SK-N-MC (cell line): ENCODE results near the gene PPP1CC.

Experiments used
- DNase-seq: peaks from one replicate; pipeline ENCODE4 v3.0.0-alpha.2; 2011; ENCODE audit warnings: low read depth, low spot score
- H3K27ac ChIP-seq: fragments of 200-600 bp; sonication (generic); 2 replicates; pipeline ENCODE4 v1.5.1; 2016; ENCODE audit warnings: mixed run types
- H3K36me3 ChIP-seq: fragments of 200-600 bp; sonication (generic); 2 replicates; pipeline ENCODE4 v1.6.1; 2017; ENCODE audit warnings: antibody characterized with exemption, low read length, mixed read lengths; ENCODE audit not compliant: insufficient read depth
- H3K4me3 ChIP-seq: fragments of 200-600 bp; sonication (generic); 2 replicates; pipeline ENCODE4 v1.5.1; 2016
- H3K9ac ChIP-seq: fragments of 200-600 bp; sonication (generic); 2 replicates; pipeline ENCODE4 v1.8.0; 2017; ENCODE audit warnings: mixed run types, mixed read lengths; ENCODE audit not compliant: insufficient read length
- H3K9me3 ChIP-seq: fragments of 200-600 bp; sonication (generic); 2 replicates; pipeline ENCODE4 v1.6.1; 2017; ENCODE audit warnings: low read depth, mild to moderate bottlenecking, antibody characterized with exemption, low read length, moderate library complexity, mixed read lengths
- EZH2 ChIP-seq: fragments of 200-600 bp; sonication (generic); IDR thresholded peaks from one replicate; pipeline ENCODE4 v1.6.1; 2017; ENCODE audit warnings: antibody characterized with exemption
- FOXP2 ChIP-seq: optimal IDR thresholded peaks from 2 replicates; pipeline ENCODE3; 2011; ENCODE audit warnings: mild to moderate bottlenecking, moderate library complexity; ENCODE audit not compliant: insufficient read depth; ENCODE audit errors: extremely low read length, control extremely low read depth
- POLR2AphosphoS5 ChIP-seq: IDR thresholded peaks from 2 replicates; pipeline ENCODE4 v1.6.1; 2012; ENCODE audit warnings: mild to moderate bottlenecking, low read depth, low read length, borderline replicate concordance

PPP1CC gene

GRCh38 chr12:110745542-110746284 lies 3.0 kb upstream of the PPP1CC start:
- no peak for DNase-seq
- TF ChIP-seq FOXP2 (no peak), EZH2 (no peak), POLR2AphosphoS5 (no peak)
- H3K27ac ChIP-seq: no peak overlapping the region
- H3K4me3 ChIP-seq: no peak overlapping the region
- H3K9me3 ChIP-seq: no peaks in the 10 kb centered on the region
- no peak overlapping the region for H3K9ac ChIP-seq
- H3K36me3 ChIP-seq: no peaks in the 10 kb centered on the region

DNA sequence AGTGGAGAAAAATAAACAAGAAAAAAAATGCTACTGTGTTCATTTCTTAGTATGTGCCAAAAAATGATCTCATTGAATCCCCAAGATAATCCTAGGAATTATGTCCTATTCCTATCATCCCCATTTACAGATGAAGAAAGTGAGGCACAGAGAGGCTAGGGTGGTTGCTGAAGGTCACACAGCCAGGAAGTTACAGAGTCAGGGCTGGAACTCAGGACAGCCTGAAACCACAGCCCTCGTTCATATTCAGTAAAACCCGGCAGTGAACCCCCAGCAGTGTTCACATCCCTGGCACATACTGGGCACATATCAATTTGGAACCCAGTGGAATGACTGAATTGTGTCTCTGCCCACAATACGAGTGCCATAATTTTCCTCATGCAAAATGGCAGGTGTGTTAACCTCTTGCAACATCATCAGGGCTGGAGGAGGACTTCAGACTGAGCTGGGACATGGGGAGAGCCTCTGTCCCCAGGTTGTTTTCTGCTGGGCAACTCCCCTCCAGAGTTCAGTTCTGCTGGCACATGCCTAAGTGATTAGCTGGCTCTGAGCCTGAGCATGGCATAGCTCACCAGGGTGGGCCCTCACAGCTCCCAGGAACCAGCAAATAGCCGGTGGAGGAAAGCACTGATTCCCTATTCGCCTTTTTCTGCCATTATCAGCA lies 2.0 kb upstream of the PPP1CC start:
- no peak for TF ChIP-seq EZH2
- TF ChIP-seq FOXP2: no peak
- TF ChIP-seq POLR2AphosphoS5: no peak
- Histone ChIP-seq H3K27ac (no peak overlapping the region), H3K4me3 (no peak overlapping the region), H3K36me3 (no peaks in the 10 kb centered on the region), H3K9me3 (no peaks in the 10 kb centered on the region), H3K9ac (no peak overlapping the region)
- DNase-seq: no peak

GRCh38 chr12:110744151-110744571 lies 1.5 kb upstream of the PPP1CC start:
- Histone ChIP-seq H3K36me3 (0 out of 2 replicates have a peak, but pooled peaks cover 3% of the 10 kb centered on the region), H3K4me3 (peak overlapping the region; percentile 94), H3K9me3 (no peaks in the 10 kb centered on the region), H3K9ac (no peak overlapping the region), H3K27ac (no peak overlapping the region)
- no peak for TF ChIP-seq FOXP2
- no peak for TF ChIP-seq EZH2
- TF ChIP-seq POLR2AphosphoS5: no peak
- DNase-seq: no peak

DNA sequence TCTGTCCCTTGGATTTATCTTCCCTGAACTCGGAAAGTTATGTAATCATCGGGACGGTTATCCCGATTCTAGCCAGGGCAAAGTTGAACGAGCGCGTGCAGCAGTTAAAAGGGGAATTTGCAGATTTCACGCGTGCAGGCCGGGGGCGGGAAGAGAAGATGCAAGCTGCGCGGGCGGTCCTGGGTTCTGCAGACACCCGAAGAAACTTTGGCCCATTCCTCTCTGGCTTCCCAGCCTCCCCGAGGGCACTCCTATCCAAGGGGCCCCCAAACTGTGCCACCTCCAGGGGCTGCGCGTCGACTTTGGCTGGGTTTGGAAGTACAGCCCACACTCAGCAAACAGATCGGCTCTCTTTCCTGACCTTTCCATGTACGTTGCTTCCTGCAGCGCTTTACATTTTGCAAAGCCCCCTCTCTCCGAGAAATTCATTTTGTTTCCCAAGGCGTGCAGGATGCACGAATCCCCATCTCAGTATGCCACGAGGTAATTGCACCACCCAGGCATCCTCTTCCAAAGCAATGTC lies 941 bp upstream of the PPP1CC start:
- Histone ChIP-seq H3K36me3 (peaks cover 5% of the 10 kb centered on the region; the same call in 1 of the 2 replicates), H3K27ac (peak overlapping the region; percentile 76), H3K9ac (peak overlapping the region; percentile 94), H3K9me3 (no peaks in the 10 kb centered on the region), H3K4me3 (peak overlapping the region; percentile 94)
- no peak for TF ChIP-seq POLR2AphosphoS5
- no peak for TF ChIP-seq EZH2
- no peak for TF ChIP-seq FOXP2
- no peak for DNase-seq

- DNase-seq: no peak
- Histone ChIP-seq H3K9ac (peak overlapping the region; percentile 96), H3K27ac (peak overlapping the region; percentile 85), H3K9me3 (no peaks in the 10 kb centered on the region), H3K4me3 (peak overlapping the region; percentile 89), H3K36me3 (peaks cover 15% of the 10 kb centered on the region; the same call in 1 of the 2 replicates)
- TF ChIP-seq FOXP2: no peak
- TF ChIP-seq EZH2: no peak
- no peak for TF ChIP-seq POLR2AphosphoS5
Measured at GRCh38 chr12:110742096-110742717, 484 bp downstream of the PPP1CC start.

- Histone ChIP-seq H3K36me3 (peaks cover 20% of the 10 kb centered on the region), H3K9ac (peak overlapping the region; percentile 96), H3K9me3 (no peaks in the 10 kb centered on the region), H3K4me3 (peak overlapping the region; percentile 89), H3K27ac (no peak overlapping the region)
- TF ChIP-seq FOXP2 (no peak), POLR2AphosphoS5 (no peak; the same call in 1 of the 2 replicates)
- DNase-seq: no peak
Measured at GRCh38 chr12:110741341-110742095, 1.2 kb downstream of the PPP1CC start.

DNA sequence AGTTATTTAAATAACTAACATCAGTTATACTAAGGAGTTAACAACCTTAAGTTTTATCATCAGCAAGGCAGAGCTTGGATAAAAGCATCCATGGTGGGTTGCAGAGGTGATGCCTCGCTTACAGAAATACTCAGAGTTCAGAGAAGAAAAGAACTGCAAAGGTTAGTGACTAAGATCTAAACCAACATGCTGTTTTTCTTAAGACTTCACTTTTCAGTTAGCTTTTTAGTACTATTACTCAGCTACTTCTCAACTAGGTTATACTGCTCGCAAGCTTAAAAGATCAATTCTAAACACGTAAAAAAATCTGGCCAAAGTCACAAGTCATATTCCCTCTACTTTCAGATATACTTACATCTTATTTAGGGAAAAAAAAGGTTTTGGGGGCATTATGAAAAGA lies 2.8 kb downstream of the PPP1CC start:
- no peak for DNase-seq
- peaks cover 33% of the 10 kb centered on the region for H3K36me3 ChIP-seq
- H3K9me3 ChIP-seq: no peaks in the 10 kb centered on the region
- TF ChIP-seq POLR2AphosphoS5: no peak
- TF ChIP-seq EZH2: no peak
- TF ChIP-seq FOXP2: no peak
- H3K4me3 ChIP-seq: peak overlapping the region; percentile 89
- H3K27ac ChIP-seq: no peak overlapping the region
- H3K9ac ChIP-seq: no peak overlapping the region
